ENCODE results near the gene RHOT2.

Gene RHOT2

DNA sequence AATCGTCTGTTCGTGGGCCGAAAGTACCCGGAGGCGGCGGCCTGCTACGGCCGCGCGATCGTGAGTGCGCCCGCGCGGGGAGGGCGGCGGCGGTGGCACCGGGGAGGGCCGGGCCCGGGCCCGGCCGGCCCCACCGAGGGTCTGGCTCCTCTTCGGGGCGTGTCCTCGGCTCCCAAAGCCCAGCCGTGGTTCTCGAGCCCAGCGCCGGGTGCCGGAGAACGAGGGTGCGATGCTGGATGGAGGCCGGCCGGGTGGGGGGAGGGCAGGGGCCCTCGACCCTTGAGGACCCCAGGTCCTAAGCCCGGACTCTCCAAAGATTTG lies 12.7 kb downstream of the RHOT2 start:
- H3K23ac ChIP-seq (ENCODE audit: low read length in 2 of 2) = no peak overlapping the region
- H3K4me1 ChIP-seq (ENCODE audit: control insufficient read depth, insufficient read depth, low read depth, low read length) = peaks cover 71% of the 10 kb centered on the region
- H2AFZ ChIP-seq (ENCODE audit: low read depth, low read length) = no peak overlapping the region
- H3K4ac ChIP-seq (ENCODE audit: low read depth in 1 of 2, low read length in 2 of 2) = peak overlapping the region; percentile 65 to 91
- under 1% methylated on average over 38 of the region's 38 CpGs for WGBS
- H3K9me3 ChIP-seq (ENCODE audit: control insufficient read depth, low read length) = no peaks in the 10 kb centered on the region
- peak overlapping the region; percentile 20 for H2BK5ac ChIP-seq (ENCODE audit: low read depth, low read length, poor library complexity, severe bottlenecking)
- no peak overlapping the region for H2BK15ac ChIP-seq (ENCODE audit: low read depth, poor library complexity, severe bottlenecking)
- peak overlapping the region; percentile 80 to 93 for H3K4me3 ChIP-seq (ENCODE audit: insufficient read depth in 1 of 2, low read depth in 1 of 2, low read length in 2 of 2)
- peak overlapping the region; percentile 45 for H2BK120ac ChIP-seq (ENCODE audit: low read depth, low read length)
- peak overlapping the region; percentile 52 for H4K91ac ChIP-seq (ENCODE audit: low read length)
- H3K18ac ChIP-seq (ENCODE audit: low read depth in 1 of 2, low read length in 2 of 2) = peak overlapping the region; percentile 50 to 76
- H2AK5ac ChIP-seq (ENCODE audit: low read length, severe bottlenecking) = no peak overlapping the region
- H3K79me1 ChIP-seq (replicated peaks; ENCODE audit: low read length, poor library complexity, severe bottlenecking) = peaks cover 14% of the 10 kb centered on the region
- H2BK12ac ChIP-seq (ENCODE audit: low read length in 2 of 2) = no peak overlapping the region
- peak overlapping the region; percentile 94 for H3K9ac ChIP-seq (ENCODE audit: low read length)
- H3K4me2 ChIP-seq (ENCODE audit: low read length, poor library complexity, severe bottlenecking) = peak overlapping the region; percentile 83
- DNase-seq = no peak
- no peaks in the 10 kb centered on the region for H3K27me3 ChIP-seq (ENCODE audit: control insufficient read depth in 1 of 2, insufficient read depth in 1 of 2, low read length in 2 of 2)
- H3K14ac ChIP-seq (ENCODE audit: low read length in 2 of 2) = peak overlapping the region in 1 of 2 experiments; percentile 80
- H3K27ac ChIP-seq (ENCODE audit: low read length, poor library complexity, severe bottlenecking) = peak overlapping the region; percentile 59
- peaks cover 29 to 58% of the 10 kb centered on the region in 2 experiments for H3K36me3 ChIP-seq (ENCODE audit: control insufficient read depth in 1 of 2, insufficient read depth in 2 of 2, low read depth in 1 of 2, low read length in 2 of 2)
- peak overlapping the region; percentile 72 for H4K8ac ChIP-seq (ENCODE audit: low read length)

DNA sequence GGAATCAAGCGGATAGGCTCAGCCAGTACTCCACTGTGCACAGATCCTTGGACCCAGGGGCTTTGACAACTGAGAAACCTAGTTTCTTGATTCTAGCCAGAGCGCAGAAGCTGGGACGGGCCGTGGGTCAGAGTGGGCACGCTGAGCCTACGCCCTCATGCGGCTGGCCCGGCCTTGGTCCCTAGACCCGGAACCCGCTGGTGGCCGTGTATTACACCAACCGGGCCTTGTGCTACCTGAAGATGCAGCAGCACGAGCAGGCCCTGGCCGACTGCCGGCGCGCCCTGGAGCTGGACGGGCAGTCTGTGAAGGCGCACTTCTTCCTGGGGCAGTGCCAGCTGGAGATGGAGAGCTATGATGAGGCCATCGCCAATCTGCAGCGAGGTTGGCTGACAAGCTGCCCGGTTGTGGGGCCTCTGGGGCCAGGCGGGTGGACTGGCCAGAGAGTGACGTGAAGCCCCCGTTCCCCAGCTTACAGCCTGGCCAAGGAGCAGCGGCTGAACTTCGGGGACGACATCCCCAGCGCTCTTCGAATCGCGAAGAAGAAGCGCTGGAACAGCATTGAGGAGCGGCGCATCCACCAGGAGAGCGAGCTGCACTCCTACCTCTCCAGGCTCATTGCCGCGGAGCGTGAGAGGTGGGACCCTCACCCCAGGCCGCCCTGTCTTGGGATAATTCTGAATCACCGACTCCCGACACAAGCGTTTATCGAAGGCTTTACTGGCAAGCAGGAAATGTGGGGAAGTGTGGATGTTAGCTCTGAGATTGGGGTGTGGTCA lies 13.2 kb downstream of the RHOT2 start:
- Histone ChIP-seq H2BK5ac (ENCODE audit: low read depth, low read length, poor library complexity, severe bottlenecking) (no peak overlapping the region), H3K4me1 (ENCODE audit: control insufficient read depth, insufficient read depth, low read depth, low read length) (peaks cover 70% of the 10 kb centered on the region), H3K9me3 (ENCODE audit: control insufficient read depth, low read length) (no peaks in the 10 kb centered on the region), H3K4me2 (ENCODE audit: low read length, poor library complexity, severe bottlenecking) (peak overlapping the region; percentile 83), H3K4ac (ENCODE audit: low read depth in 1 of 2, low read length in 2 of 2) (peak overlapping the region; percentile 33 to 91), H2AFZ (ENCODE audit: low read depth, low read length) (peak overlapping the region; percentile 3), H3K9ac (ENCODE audit: low read length) (peak overlapping the region; percentile 94), H3K4me3 (ENCODE audit: insufficient read depth in 1 of 2, low read depth in 1 of 2, low read length in 2 of 2) (peak overlapping the region; percentile 80 to 93), H4K91ac (ENCODE audit: low read length) (no peak overlapping the region), H2BK15ac (ENCODE audit: low read depth, poor library complexity, severe bottlenecking) (no peak overlapping the region), H2BK12ac (ENCODE audit: low read length in 2 of 2) (peak overlapping the region in 1 of 2 experiments; percentile 31), H4K8ac (ENCODE audit: low read length) (no peak overlapping the region), H3K23ac (ENCODE audit: low read length in 2 of 2) (peak overlapping the region in 1 of 2 experiments; percentile 85), H3K27me3 (ENCODE audit: control insufficient read depth in 1 of 2, insufficient read depth in 1 of 2, low read length in 2 of 2) (no peaks in the 10 kb centered on the region), H3K18ac (ENCODE audit: low read depth in 1 of 2, low read length in 2 of 2) (no peak overlapping the region), H3K27ac (ENCODE audit: low read length, poor library complexity, severe bottlenecking) (peak overlapping the region; percentile 59), H3K14ac (ENCODE audit: low read length in 2 of 2) (peak overlapping the region in 1 of 2 experiments; percentile 88), H2AK5ac (ENCODE audit: low read length, severe bottlenecking) (no peak overlapping the region), H3K79me1 (replicated peaks; ENCODE audit: low read length, poor library complexity, severe bottlenecking) (peaks cover 19% of the 10 kb centered on the region), H2BK120ac (ENCODE audit: low read depth, low read length) (peak overlapping the region; percentile 15), H3K36me3 (ENCODE audit: control insufficient read depth in 1 of 2, insufficient read depth in 2 of 2, low read depth in 1 of 2, low read length in 2 of 2) (peaks cover 29 to 64% of the 10 kb centered on the region in 2 experiments)
- WGBS = 59% methylated on average over 44 of the region's 44 CpGs
- peak; percentile 58 for DNase-seq

DNA sequence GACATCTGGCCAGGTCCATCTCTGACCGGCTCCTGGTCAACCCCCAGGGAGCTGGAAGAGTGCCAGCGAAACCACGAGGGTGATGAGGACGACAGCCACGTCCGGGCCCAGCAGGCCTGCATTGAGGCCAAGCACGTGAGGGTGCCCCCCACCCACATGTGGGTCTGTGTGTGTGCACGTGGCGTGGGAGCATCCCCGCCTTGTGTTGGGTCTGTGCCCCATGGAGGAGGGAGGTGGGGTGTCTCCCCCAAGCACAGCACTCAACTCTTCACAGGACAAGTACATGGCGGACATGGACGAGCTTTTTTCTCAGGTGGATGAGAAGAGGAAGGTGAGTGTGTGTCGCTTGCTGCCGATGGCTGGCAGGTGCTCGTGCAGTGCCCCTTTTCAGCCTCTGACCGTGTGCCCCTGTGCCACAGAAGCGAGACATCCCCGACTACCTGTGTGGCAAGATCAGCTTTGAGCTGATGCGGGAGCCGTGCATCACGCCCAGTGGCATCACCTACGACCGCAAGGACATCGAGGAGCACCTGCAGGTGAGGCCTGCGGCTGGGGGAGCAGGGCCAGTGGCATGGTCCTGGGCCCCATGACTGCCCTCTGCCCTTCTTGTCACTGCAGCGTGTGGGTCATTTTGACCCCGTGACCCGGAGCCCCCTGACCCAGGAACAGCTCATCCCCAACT lies 14.0 kb downstream of the RHOT2 start:
- Histone ChIP-seq H3K4me2 (ENCODE audit: low read length, poor library complexity, severe bottlenecking) (peak overlapping the region; percentile 83), H4K8ac (ENCODE audit: low read length) (peak overlapping the region; percentile 38), H3K27me3 (ENCODE audit: control insufficient read depth in 1 of 2, insufficient read depth in 1 of 2, low read length in 2 of 2) (no peaks in the 10 kb centered on the region), H3K9me3 (ENCODE audit: control insufficient read depth, low read length) (no peaks in the 10 kb centered on the region), H3K14ac (ENCODE audit: low read length in 2 of 2) (no peak overlapping the region), H2BK120ac (ENCODE audit: low read depth, low read length) (no peak overlapping the region), H2BK12ac (ENCODE audit: low read length in 2 of 2) (no peak overlapping the region), H3K4ac (ENCODE audit: low read depth in 1 of 2, low read length in 2 of 2) (no peak overlapping the region), H3K9ac (ENCODE audit: low read length) (peak overlapping the region; percentile 94), H2AK5ac (ENCODE audit: low read length, severe bottlenecking) (no peak overlapping the region), H3K27ac (ENCODE audit: low read length, poor library complexity, severe bottlenecking) (no peak overlapping the region), H3K4me1 (ENCODE audit: control insufficient read depth, insufficient read depth, low read depth, low read length) (peaks cover 68% of the 10 kb centered on the region), H2BK15ac (ENCODE audit: low read depth, poor library complexity, severe bottlenecking) (no peak overlapping the region), H3K79me1 (replicated peaks; ENCODE audit: low read length, poor library complexity, severe bottlenecking) (peaks cover 27% of the 10 kb centered on the region), H3K36me3 (ENCODE audit: control insufficient read depth in 1 of 2, insufficient read depth in 2 of 2, low read depth in 1 of 2, low read length in 2 of 2) (peaks cover 36 to 68% of the 10 kb centered on the region in 2 experiments), H4K91ac (ENCODE audit: low read length) (no peak overlapping the region), H2BK5ac (ENCODE audit: low read depth, low read length, poor library complexity, severe bottlenecking) (no peak overlapping the region), H2AFZ (ENCODE audit: low read depth, low read length) (no peak overlapping the region), H3K23ac (ENCODE audit: low read length in 2 of 2) (no peak overlapping the region), H3K18ac (ENCODE audit: low read depth in 1 of 2, low read length in 2 of 2) (no peak overlapping the region), H3K4me3 (ENCODE audit: insufficient read depth in 1 of 2, low read depth in 1 of 2, low read length in 2 of 2) (peak overlapping the region in 1 of 2 experiments; percentile 93)
- 85% methylated on average over 28 of the region's 28 CpGs for WGBS
- no peak for DNase-seq

Data from mesenchymal stem cell (in vitro differentiated cells and primary cell).